Activated CD8-positive, alpha-beta memory T cell treated with anti-CD3 and anti-CD28 coated beads, Interleukin-2, amount 50 U/mL, for 4 hours (primary cell): ENCODE measurements around the gene NCKAP5.

Experiments used
- DNase-seq: peaks from one replicate; pipeline ENCODE4 v3.0.0-alpha.2; 2020

Gene NCKAP5

GRCh38 chr2:133568172-133568571 lies at the start of gene NCKAP5:
NCKAP5 (minus strand) TSS chr2:133568463; CDS start chr2:133517526, 50,937 bp downstream.
- DNase-seq: no peak

GRCh38 chr2:133609664-133610063 lies 41.4 kb upstream of the NCKAP5 start:
- DNase-seq: no peak

- no peak for DNase-seq
Observed at GRCh38 chr2:133608291-133608690, 40.0 kb upstream of the NCKAP5 start.

- DNase-seq: no peak
Observed at GRCh38 chr2:133607679-133608078, 39.4 kb upstream of the NCKAP5 start.

GRCh38 chr2:133606616-133607015 lies 38.4 kb upstream of the NCKAP5 start:
- no peak for DNase-seq

GRCh38 chr2:133605766-133606137 lies 37.5 kb upstream of the NCKAP5 start:
- DNase-seq: no peak

GRCh38 chr2:133605011-133605765 lies 36.9 kb upstream of the NCKAP5 start:
- no peak for DNase-seq

- no peak for DNase-seq
Observed at GRCh38 chr2:133603109-133603508, 34.8 kb upstream of the NCKAP5 start.

GRCh38 chr2:133602538-133602937 lies 34.3 kb upstream of the NCKAP5 start:
- no peak for DNase-seq

GRCh38 chr2:133600266-133600928 lies 32.1 kb upstream of the NCKAP5 start:
- no peak for DNase-seq

- no peak for DNase-seq
Observed at GRCh38 chr2:133599811-133600210, 31.5 kb upstream of the NCKAP5 start.

GRCh38 chr2:133599211-133599803 lies 31.0 kb upstream of the NCKAP5 start:
- no peak for DNase-seq

GRCh38 chr2:133598769-133599168 lies 30.5 kb upstream of the NCKAP5 start:
- no peak for DNase-seq

GRCh38 chr2:133596701-133597393 lies 28.6 kb upstream of the NCKAP5 start:
- DNase-seq: no peak

GRCh38 chr2:133591164-133591563 lies 22.9 kb upstream of the NCKAP5 start:
- DNase-seq: no peak

GRCh38 chr2:133589456-133589855 lies 21.2 kb upstream of the NCKAP5 start:
- DNase-seq: no peak

- DNase-seq: no peak
Observed at GRCh38 chr2:133588144-133588543, 19.9 kb upstream of the NCKAP5 start.

- DNase-seq: no peak
Observed at GRCh38 chr2:133586978-133587377, 18.7 kb upstream of the NCKAP5 start.

GRCh38 chr2:133581010-133581760 lies 12.9 kb upstream of the NCKAP5 start:
- no peak for DNase-seq

- DNase-seq: no peak
Observed at GRCh38 chr2:133579274-133579673, 11.0 kb upstream of the NCKAP5 start.

- no peak for DNase-seq
Observed at GRCh38 chr2:133576714-133577113, 8.5 kb upstream of the NCKAP5 start.

- DNase-seq: no peak
Observed at GRCh38 chr2:133574620-133575019, 6.4 kb upstream of the NCKAP5 start.

- no peak for DNase-seq
Observed at GRCh38 chr2:133574186-133574585, 5.9 kb upstream of the NCKAP5 start.
